ENCODE data around the gene PTGER4.

The PTGER4 gene

GRCh38 chr5:40736103-40736875 lies 56.6 kb downstream of the PTGER4 start:
- no peaks in the 10 kb centered on the region for H4K20me1 ChIP-seq (ENCODE audit: control insufficient read depth, insufficient read depth, low read depth, low read length)
- TF ChIP-seq, protein P1, sequence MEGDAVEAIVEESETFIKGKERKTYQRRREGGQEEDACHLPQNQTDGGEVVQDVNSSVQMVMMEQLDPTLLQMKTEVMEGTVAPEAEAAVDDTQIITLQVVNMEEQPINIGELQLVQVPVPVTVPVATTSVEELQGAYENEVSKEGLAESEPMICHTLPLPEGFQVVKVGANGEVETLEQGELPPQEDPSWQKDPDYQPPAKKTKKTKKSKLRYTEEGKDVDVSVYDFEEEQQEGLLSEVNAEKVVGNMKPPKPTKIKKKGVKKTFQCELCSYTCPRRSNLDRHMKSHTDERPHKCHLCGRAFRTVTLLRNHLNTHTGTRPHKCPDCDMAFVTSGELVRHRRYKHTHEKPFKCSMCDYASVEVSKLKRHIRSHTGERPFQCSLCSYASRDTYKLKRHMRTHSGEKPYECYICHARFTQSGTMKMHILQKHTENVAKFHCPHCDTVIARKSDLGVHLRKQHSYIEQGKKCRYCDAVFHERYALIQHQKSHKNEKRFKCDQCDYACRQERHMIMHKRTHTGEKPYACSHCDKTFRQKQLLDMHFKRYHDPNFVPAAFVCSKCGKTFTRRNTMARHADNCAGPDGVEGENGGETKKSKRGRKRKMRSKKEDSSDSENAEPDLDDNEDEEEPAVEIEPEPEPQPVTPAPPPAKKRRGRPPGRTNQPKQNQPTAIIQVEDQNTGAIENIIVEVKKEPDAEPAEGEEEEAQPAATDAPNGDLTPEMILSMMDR (IDR thresholded peaks at IDR 0.05; ENCODE audit: low read depth, low read length, poor library complexity, severe bottlenecking) = peak; percentile 73
- TF ChIP-seq EZH2phosphoT487 (IDR thresholded peaks at IDR 0.05; ENCODE audit: borderline replicate concordance, low read length) = no peak
- H3K9me2 ChIP-seq (replicated peaks; ENCODE audit: control insufficient read depth, low read length) = no peaks in the 10 kb centered on the region
- no peaks in the 10 kb centered on the region for H3K27me3 ChIP-seq (ENCODE audit: control insufficient read depth, low read length)
- H3K36me3 ChIP-seq (ENCODE audit: control insufficient read depth, low read length) = peaks cover 11% of the 10 kb centered on the region
- no peaks in the 10 kb centered on the region for H3K4me1 ChIP-seq (ENCODE audit: control insufficient read depth, low read length)
- no peaks in the 10 kb centered on the region for H3K9me3 ChIP-seq (ENCODE audit: control insufficient read depth, insufficient read depth, low read length)
- no peak overlapping the region for H3K27ac ChIP-seq (ENCODE audit: low read depth, low read length)
- H3K79me2 ChIP-seq (ENCODE audit: control insufficient read depth, low read length) = no peaks in the 10 kb centered on the region; the same call in 1 of the 2 replicates
- H3K4me3 ChIP-seq (ENCODE audit: low read length) = no peak overlapping the region
- peaks cover 4% of the 10 kb centered on the region; the same call in 1 of the 2 replicates for H3F3A ChIP-seq (ENCODE audit: control insufficient read depth, insufficient read depth)
- H3K4me2 ChIP-seq (ENCODE audit: low read length) = no peak overlapping the region

GRCh38 chr5:40738502-40738901 lies 58.8 kb downstream of the PTGER4 start:
- TF ChIP-seq EZH2phosphoT487 (IDR thresholded peaks at IDR 0.05; ENCODE audit: borderline replicate concordance, low read length) = no peak
- TF ChIP-seq, protein P1 (IDR thresholded peaks at IDR 0.05; ENCODE audit: low read depth, low read length, poor library complexity, severe bottlenecking) = no peak
- H3F3A ChIP-seq (ENCODE audit: control insufficient read depth, insufficient read depth) = peaks cover 4% of the 10 kb centered on the region; the same call in 1 of the 2 replicates
- no peaks in the 10 kb centered on the region for H4K20me1 ChIP-seq (ENCODE audit: control insufficient read depth, insufficient read depth, low read depth, low read length)
- no peak overlapping the region for H3K4me3 ChIP-seq (ENCODE audit: low read length)
- H3K9me3 ChIP-seq (ENCODE audit: control insufficient read depth, insufficient read depth, low read length) = no peaks in the 10 kb centered on the region
- H3K9me2 ChIP-seq (replicated peaks; ENCODE audit: control insufficient read depth, low read length) = no peaks in the 10 kb centered on the region
- H3K27ac ChIP-seq (ENCODE audit: low read depth, low read length) = no peak overlapping the region
- H3K36me3 ChIP-seq (ENCODE audit: control insufficient read depth, low read length) = peaks cover 15% of the 10 kb centered on the region
- H3K4me1 ChIP-seq (ENCODE audit: control insufficient read depth, low read length) = no peaks in the 10 kb centered on the region
- H3K27me3 ChIP-seq (ENCODE audit: control insufficient read depth, low read length) = no peaks in the 10 kb centered on the region
- no peak overlapping the region for H3K4me2 ChIP-seq (ENCODE audit: low read length)
- H3K79me2 ChIP-seq (ENCODE audit: control insufficient read depth, low read length) = no peaks in the 10 kb centered on the region; the same call in 1 of the 2 replicates
